Erythroblast (primary cell): Measurements from ENCODE around the gene PSMD12.

Experiments used
- DNase-seq, 2 experiments: peaks; one replicate each; lab custom pipeline; 2025; lab: John Stamatoyannopoulos, UW
- GATA1 ChIP-seq: IDR thresholded peaks from 2 replicates; pipeline ENCODE4 v1.6.1; 2011; ENCODE audit warnings: low read depth, mild to moderate bottlenecking, control low read depth, low read length, moderate library complexity
- POLR2A ChIP-seq: IDR thresholded peaks from 2 replicates; pipeline ENCODE4 v1.6.1; 2011; ENCODE audit warnings: mild to moderate bottlenecking, low read length

The PSMD12 gene

DNA sequence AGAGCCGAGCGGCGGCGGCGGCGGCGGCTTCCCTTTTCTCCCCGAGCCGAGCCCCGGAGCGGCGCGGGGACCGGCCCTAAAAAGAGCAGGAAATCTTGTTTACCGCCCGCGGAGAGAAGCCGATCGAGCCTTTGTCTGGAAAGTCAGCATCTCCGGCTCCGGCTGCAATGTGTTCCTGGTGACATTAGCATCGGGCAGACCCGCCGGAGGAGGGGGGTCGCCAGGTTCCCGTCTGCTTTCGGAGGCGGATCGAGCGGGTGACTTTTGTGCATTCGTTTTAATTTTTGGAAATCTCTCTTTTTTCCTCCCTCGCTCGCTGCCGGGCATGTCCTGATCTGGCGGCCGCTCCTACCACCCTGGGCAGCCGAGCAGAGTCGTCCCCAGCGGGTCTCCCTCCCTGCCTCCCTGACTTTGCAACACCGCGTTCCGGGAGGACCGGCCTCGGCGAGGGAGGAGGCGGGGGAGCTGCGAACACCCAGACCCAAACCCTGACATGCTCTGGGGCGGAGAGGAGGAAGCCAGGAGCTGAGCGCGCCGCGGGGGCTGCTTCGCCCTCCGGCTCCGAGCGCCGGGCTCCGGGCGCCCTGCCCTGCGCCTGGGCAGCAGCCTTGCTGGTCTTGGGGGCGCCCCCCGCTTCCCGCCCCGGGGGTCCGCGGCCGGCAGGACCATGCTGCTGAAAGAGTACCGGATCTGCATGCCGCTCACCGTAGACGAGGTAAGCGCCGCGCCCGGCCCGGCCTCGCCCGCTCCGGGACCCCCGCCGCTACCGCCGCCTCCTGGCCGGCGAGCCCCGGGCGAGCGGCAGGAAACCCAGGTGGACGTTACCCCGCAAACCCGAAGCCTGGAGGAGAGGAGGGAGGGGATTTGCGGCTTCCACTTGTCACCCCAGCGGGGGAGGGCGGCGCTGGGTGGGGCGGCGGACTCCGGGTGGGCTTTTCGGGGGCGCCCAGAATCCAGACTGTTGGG is 11.4 kb upstream of the PSMD12 start:
- TF ChIP-seq POLR2A (no peak), GATA1 (no peak)
- peak; percentile 40 to 56 for DNase-seq

DNA sequence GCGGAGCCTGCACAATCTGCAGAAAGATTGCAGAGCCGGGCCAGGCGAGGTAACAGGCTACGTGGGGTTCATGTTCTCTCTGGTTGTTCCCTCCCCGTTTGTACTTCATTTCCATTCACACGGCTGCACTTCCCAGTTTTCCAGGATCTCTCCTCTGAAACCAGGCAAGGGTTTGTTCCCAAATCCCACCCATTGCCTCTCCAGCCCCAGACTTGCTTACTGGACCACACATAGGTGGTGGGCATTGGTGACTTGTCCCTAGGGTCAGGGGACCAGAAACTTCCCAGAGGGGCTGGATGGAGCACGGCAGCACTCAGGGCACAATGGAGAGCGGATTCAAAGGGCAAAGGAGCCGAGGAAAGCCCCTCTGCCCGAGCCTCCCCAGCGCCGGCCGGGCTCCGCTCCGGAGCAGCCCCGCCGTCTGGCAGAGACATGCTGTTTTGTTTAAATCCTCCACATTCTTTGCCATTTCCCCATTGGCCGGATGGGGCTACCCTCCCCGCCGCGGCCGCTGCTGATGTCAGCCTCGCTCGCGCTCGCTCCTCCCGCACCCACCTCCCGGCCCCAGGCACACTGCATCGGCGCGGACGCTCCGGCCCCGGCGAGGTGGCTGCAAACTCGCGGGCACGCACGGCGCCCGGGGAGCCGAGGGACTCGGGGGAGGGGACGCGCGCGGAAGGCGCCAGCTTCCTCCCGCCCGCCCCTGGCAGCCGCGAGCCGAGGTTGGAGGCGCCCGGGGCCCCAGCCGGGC is 10.5 kb upstream of the PSMD12 start, which contains the start of gene PITPNC1:
TSS of gene PITPNC1 (plus strand) at position 545 of the 751 bp plus-strand sequence.
- peak; percentile 23 for TF ChIP-seq POLR2A
- no peak for TF ChIP-seq GATA1
- peak; percentile 78 to 86 for DNase-seq

- no peak for DNase-seq
- no peak for TF ChIP-seq POLR2A
- TF ChIP-seq GATA1 = no peak
Observed at GRCh38 chr17:67376415-67376736, 10.0 kb upstream of the PSMD12 start.

- TF ChIP-seq GATA1 (no peak), POLR2A (no peak)
- DNase-seq = no peak
Observed at GRCh38 chr17:67375716-67376115, 9.3 kb upstream of the PSMD12 start.

DNA sequence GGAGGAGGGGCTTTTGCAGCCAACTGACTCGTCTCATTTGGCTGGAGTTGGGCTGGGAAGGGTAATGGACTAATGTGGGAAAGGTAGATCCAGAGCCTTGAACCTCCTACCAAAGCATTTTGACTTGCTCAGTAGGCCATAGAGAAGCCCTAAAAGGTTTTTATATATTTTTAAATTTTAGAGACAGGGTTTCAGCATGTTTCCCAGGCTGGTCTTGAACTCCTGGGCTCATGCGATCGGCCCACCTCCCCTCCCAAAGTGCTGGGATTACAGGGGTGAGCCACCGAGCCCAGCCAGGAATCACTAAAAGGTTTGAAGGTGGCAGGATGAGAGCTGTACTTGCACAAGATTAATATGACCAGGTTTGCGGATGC is 8.7 kb upstream of the PSMD12 start:
- DNase-seq = no peak
- TF ChIP-seq POLR2A (no peak), GATA1 (no peak)

- peak; percentile 90 to 93 for DNase-seq
- peak; percentile 37 for TF ChIP-seq POLR2A
- TF ChIP-seq GATA1 = no peak
Observed at GRCh38 chr17:67374329-67375053, 8.1 kb upstream of the PSMD12 start.

DNA sequence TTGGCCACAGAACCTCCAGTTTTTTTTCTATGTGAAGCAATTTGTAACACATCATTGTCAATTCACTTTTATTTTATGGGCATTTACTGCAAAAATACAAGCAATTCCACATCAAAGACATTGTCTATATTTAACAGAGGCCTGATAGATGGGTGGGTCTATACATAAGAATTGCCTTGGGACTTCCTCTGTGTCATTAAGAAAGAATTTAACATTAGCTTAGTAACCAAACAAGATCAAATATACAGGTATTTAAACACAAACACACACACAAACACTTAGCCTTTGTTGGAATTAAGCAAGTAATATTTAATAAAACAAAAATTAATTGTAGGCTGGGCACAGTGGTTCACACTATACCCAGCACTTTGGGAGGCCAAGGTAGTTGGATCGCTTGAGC is 6.4 kb upstream of the PSMD12 start:
- no peak for TF ChIP-seq GATA1
- TF ChIP-seq POLR2A = no peak
- DNase-seq = no peak

DNA sequence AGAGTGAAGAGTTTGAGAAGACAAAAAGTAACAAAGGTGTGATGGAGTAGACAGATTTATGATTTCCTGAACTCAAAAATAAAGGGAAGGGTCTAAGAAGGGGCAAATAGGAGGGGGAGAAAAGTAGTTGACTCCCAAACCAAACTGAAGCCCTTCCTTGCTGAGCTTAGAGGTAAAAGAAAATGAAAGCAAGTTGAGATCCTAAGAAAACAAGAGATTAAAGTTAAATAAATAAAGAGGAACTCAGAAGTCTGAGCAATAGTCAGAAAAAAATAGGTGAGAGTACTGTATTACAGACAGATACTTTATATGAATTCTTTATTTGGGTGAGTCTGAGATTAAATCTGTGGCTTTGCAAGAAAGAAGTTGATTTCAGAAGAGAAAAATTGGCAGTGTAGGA is 3.3 kb upstream of the PSMD12 start:
- no peak for TF ChIP-seq GATA1
- TF ChIP-seq POLR2A = no peak

DNA sequence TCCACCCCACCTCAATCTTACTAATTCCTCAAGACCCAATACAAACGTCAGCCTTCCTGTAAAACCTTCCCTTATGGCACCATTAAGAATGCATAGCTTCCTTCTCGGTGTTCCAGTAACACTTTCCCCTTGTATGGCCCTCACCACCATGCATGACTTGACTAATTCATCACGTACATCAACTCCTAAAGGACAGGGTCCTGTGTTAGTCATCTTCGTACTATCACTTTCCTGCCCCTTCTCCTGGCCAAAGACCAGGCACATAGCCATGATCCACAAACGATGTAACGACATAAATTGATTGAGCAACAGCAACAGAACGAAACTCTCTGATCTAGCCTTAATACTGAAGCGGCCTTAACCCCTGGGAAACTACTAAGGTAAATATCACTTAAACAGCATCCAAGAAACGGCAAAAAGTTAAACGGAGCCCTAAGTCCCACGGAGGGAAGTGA is 612 bp downstream of the PSMD12 start:
- peak in 1 of 2 experiments; percentile 90 for DNase-seq
- TF ChIP-seq POLR2A = peak; percentile 39
- no peak for TF ChIP-seq GATA1

More for the DNA sequence above, 3.3 kb upstream of the PSMD12 start:
- no peak for DNase-seq

DNA sequence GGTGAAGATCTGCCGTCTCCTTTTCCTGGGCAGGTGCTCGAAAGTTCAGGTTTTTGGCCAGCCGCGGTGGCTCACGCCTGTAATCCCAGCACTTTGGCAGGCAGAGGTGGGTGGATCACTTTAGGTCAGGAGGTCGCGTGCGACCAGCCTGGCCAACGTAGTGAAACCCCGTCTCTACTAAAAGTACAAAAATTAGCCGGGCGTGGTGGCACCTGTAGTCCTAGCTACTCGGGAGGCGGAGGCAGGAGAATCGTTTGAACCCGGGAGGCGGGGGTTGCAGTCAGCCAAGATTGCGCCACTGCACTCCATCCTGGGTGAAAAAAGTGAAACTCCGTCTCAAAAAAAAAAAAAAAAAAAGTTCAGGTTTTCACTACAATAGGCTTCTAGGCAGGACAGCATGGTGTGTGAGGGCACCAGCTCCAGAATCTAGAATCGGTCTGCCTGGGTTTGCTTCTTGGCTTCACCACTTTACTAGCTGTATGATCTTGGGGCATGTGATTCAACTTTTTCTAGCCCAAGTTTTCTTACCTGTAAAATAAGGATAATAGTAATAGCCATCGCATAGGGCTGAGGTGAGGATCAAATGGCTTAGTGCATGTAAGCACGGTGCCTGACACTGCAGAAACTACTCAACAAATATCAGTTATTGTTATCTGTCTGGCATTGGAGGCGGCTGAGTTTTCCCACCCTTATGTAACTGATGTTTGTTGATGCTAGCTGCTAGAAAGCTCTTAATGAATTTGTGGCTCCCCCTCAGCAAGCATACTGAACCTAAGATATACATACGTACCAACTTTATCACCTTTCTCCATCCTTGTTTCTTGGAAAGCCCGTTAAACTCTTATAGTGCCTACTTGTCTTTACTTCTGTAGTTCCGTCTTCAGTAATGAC is 1.3 kb downstream of the PSMD12 start:
- TF ChIP-seq POLR2A = no peak
- TF ChIP-seq GATA1 = no peak

GRCh38 chr17:67362173-67362572 is 4.2 kb downstream of the PSMD12 start:
- TF ChIP-seq GATA1 (no peak), POLR2A (no peak)

More for the DNA sequence above, 1.3 kb downstream of the PSMD12 start:
- DNase-seq = peak; percentile 90

GRCh38 chr17:67360880-67361279 is 5.5 kb downstream of the PSMD12 start:
- DNase-seq = no peak
- no peak for TF ChIP-seq POLR2A

More at GRCh38 chr17:67362173-67362572, 4.2 kb downstream of the PSMD12 start:
- peak in 1 of 2 experiments; percentile 25 for DNase-seq
